H1 (cell line): ENCODE measurements around the gene ASXL2. TPM values are rescaled to one million over a fixed set of nuclear protein-coding genes. Genes with fewer than 3 reads are reported as not detected.

Experiments
- CTCF ChIA-PET: fragments of 300-600 bp; sonication (Branson Sonifier 250); formaldehyde crosslinking; loops from one replicate; lab custom pipeline; 2021; ENCODE audit not compliant: partially characterized antibody; lab: Charles Lee
- POLR2A ChIA-PET: fragments of 300-600 bp; sonication (Branson Sonifier 250); formaldehyde crosslinking; loops from one replicate; lab custom pipeline; 2021; ENCODE audit warnings: inconsistent platforms; ENCODE audit not compliant: partially characterized antibody; lab: Charles Lee
- DNase-seq, 2 experiments: peaks; one replicate each; pipeline versions ENCODE4 v3.0.0 to v3.0.0-alpha.2; 2010 to 2022; ENCODE audit warnings: low spot score in 2 of 2, low read depth in 1 of 2, mixed read lengths in 1 of 2
- FAIRE-seq: peaks from 2 replicates; lab custom pipeline; 2011; peaks lifted over from hg19 to GRCh38; lab: Jason Lieb, UNC
- H2AFZ ChIP-seq: 2 replicates; pipeline ENCODE4 v1.8.1; 2012; ENCODE audit warnings: low read length, inconsistent platforms
- H2AK5ac ChIP-seq: 2 replicates; pipeline ENCODE4 v1.6.1; 2013; ENCODE audit warnings: low read depth, low read length
- H2BK120ac ChIP-seq: replicated peaks from 2 replicates; pipeline ENCODE3; 2013; ENCODE audit warnings: low read depth, low read length, inconsistent platforms
- H2BK12ac ChIP-seq: 2 replicates; pipeline ENCODE4 v1.6.1; 2013; ENCODE audit warnings: low read depth, low read length
- H2BK15ac ChIP-seq: 2 replicates; pipeline ENCODE4 v1.6.1; 2013; ENCODE audit warnings: low read length
- H2BK20ac ChIP-seq: 2 replicates; pipeline ENCODE4 v1.6.1; 2013; ENCODE audit warnings: low read length
- H2BK5ac ChIP-seq: 2 replicates; pipeline ENCODE4 v1.6.1; 2013; ENCODE audit warnings: low read depth, low read length
- H3K14ac ChIP-seq: 2 replicates; pipeline ENCODE4 v1.6.1; 2013; ENCODE audit warnings: inconsistent platforms; ENCODE audit not compliant: insufficient read length
- H3K18ac ChIP-seq: 2 replicates; pipeline ENCODE4 v1.6.1; 2013; ENCODE audit warnings: low read length; ENCODE audit errors: extremely low read depth
- H3K23ac ChIP-seq: 2 replicates; pipeline ENCODE4 v1.6.1; 2013; ENCODE audit warnings: inconsistent platforms; ENCODE audit not compliant: insufficient read length
- H3K23me2 ChIP-seq: 2 replicates; pipeline ENCODE4 v1.6.1; 2013; ENCODE audit warnings: low read depth, low read length
- H3K27ac ChIP-seq: 2 replicates; pipeline ENCODE4 v1.6.1; 2011; ENCODE audit warnings: low read depth, low read length, inconsistent platforms
- H3K27me3 ChIP-seq, 4 experiments: replicated peaks in 1 of 4; 1 replicate in 1 of 4; 2 replicates in 3 of 4; pipeline versions ENCODE4 v1.6.1 to v1.8.1; 2011 to 2013; ENCODE audit warnings: low read length in 3 of 4, mild to moderate bottlenecking in 3 of 4, inconsistent platforms in 2 of 4, mixed read lengths in 2 of 4, moderate library complexity in 1 of 4; ENCODE audit not compliant: control insufficient read depth in 3 of 4, insufficient read depth in 3 of 4; ENCODE audit errors: extremely low read depth in 1 of 4
- H3K36me3 ChIP-seq, 4 experiments: 2 replicates each; pipeline versions ENCODE4 v1.6.1 to v1.8.1; 2011 to 2013; ENCODE audit warnings: mild to moderate bottlenecking in 4 of 4, low read length in 3 of 4, moderate library complexity in 2 of 4, control low read depth in 1 of 4, inconsistent platforms in 1 of 4; ENCODE audit not compliant: insufficient read depth in 4 of 4, control insufficient read depth in 2 of 4
- H3K4ac ChIP-seq: replicated peaks from 2 replicates; pipeline ENCODE3; 2013; ENCODE audit warnings: low read length, low read depth, mixed read lengths, inconsistent platforms; ENCODE audit not compliant: insufficient read length
- H3K4me1 ChIP-seq, 4 experiments: replicated peaks in 1 of 4; 1 replicate in 1 of 4; 2 replicates in 3 of 4; pipeline versions ENCODE4 v1.6.1 to v1.8.1; 2011 to 2013; ENCODE audit warnings: low read length in 3 of 4, inconsistent platforms in 2 of 4, mixed read lengths in 1 of 4; ENCODE audit not compliant: insufficient read depth in 4 of 4, control insufficient read depth in 3 of 4
- H3K4me2 ChIP-seq, 2 experiments: 2 replicates each; pipeline versions ENCODE4 v1.6.1 to v1.8.1; 2011 to 2013; ENCODE audit warnings: low read depth in 2 of 2, low read length in 2 of 2, control low read depth in 1 of 2, inconsistent platforms in 1 of 2, mild to moderate bottlenecking in 1 of 2; ENCODE audit not compliant: insufficient read depth in 1 of 2
- H3K4me3 ChIP-seq, 4 experiments: fragments of 200-600, 300-600 bp in 1 of 4; sonication (generic), shearing (Covaris generic), sonication (Bioruptor Twin) in 1 of 4; 2 replicates each; pipeline versions ENCODE4 v1.5.1 to v1.8.1; 2011 to 2016; ENCODE audit warnings: low read length in 4 of 4, low read depth in 3 of 4, control low read depth in 2 of 4, inconsistent platforms in 2 of 4, mild to moderate bottlenecking in 2 of 4, mixed read lengths in 1 of 4, moderate library complexity in 1 of 4; ENCODE audit not compliant: insufficient read depth in 2 of 4; ENCODE audit errors: extremely low read depth in 1 of 4
- H3K56ac ChIP-seq: replicated peaks from 2 replicates; pipeline ENCODE3; 2013; ENCODE audit warnings: low read depth, mild to moderate bottlenecking, mixed read lengths, low read length, inconsistent platforms; ENCODE audit not compliant: insufficient read length
- H3K79me1 ChIP-seq: 2 replicates; pipeline ENCODE4 v1.6.1; 2013; ENCODE audit warnings: low read depth, low read length, control low read depth
- H3K79me2 ChIP-seq, 2 experiments: 2 replicates each; pipeline versions ENCODE4 v1.6.1 to v1.8.1; 2012 to 2013; ENCODE audit warnings: low read length in 2 of 2, mild to moderate bottlenecking in 2 of 2, inconsistent platforms in 1 of 2; ENCODE audit not compliant: insufficient read depth in 2 of 2, control insufficient read depth in 1 of 2
- H3K9ac ChIP-seq, 4 experiments: replicated peaks in 1 of 4; 1 replicate in 1 of 4; 2 replicates in 3 of 4; pipeline versions ENCODE4 v1.6.1 to v1.8.1; 2011 to 2013; ENCODE audit warnings: low read depth in 3 of 4, low read length in 3 of 4, control low read depth in 2 of 4, mild to moderate bottlenecking in 2 of 4, moderate library complexity in 2 of 4, inconsistent platforms in 1 of 4; ENCODE audit errors: extremely low read depth in 1 of 4
- H3K9me3 ChIP-seq, 2 experiments: 2 replicates each; pipeline versions ENCODE4 v1.6.1 to v1.8.1; 2012 to 2013; ENCODE audit warnings: mild to moderate bottlenecking in 2 of 2, moderate library complexity in 2 of 2, control low read depth in 1 of 2, inconsistent platforms in 1 of 2, low read depth in 1 of 2, low read length in 1 of 2, mixed read lengths in 1 of 2; ENCODE audit not compliant: insufficient read depth in 2 of 2
- H4K20me1 ChIP-seq, 2 experiments: replicated peaks in 1 of 2; 2 replicates each; pipeline versions ENCODE3 to v1.8.1; 2011 to 2013; ENCODE audit warnings: inconsistent platforms in 2 of 2, low read length in 2 of 2, mild to moderate bottlenecking in 1 of 2; ENCODE audit not compliant: insufficient read depth in 2 of 2, control insufficient read depth in 1 of 2
- H4K5ac ChIP-seq: 2 replicates; pipeline ENCODE4 v1.6.1; 2013; ENCODE audit warnings: low read length, low read depth, mixed read lengths, inconsistent platforms; ENCODE audit not compliant: insufficient read length
- H4K8ac ChIP-seq: 2 replicates; pipeline ENCODE4 v1.8.0; 2013; ENCODE audit warnings: mild to moderate bottlenecking, moderate library complexity, low read length, inconsistent platforms; ENCODE audit not compliant: insufficient read depth; ENCODE audit errors: extremely low read depth
- H4K91ac ChIP-seq: replicated peaks from 2 replicates; pipeline ENCODE3; 2013; ENCODE audit warnings: low read length, mixed read lengths, inconsistent platforms; ENCODE audit not compliant: insufficient read length
- SP4 ChIP-seq: IDR thresholded peaks from 2 replicates; pipeline ENCODE4 v1.6.1; 2012; ENCODE audit warnings: low read length, inconsistent platforms
- SUZ12 ChIP-seq: fragments of 200-600 bp; sonication (generic); IDR thresholded peaks from 2 replicates; pipeline ENCODE4 v1.6.1; 2012; ENCODE audit warnings: mild to moderate bottlenecking, inconsistent platforms, low read length, moderate library complexity, mixed read lengths
- polyA plus RNA-seq, 7 experiments: library from polyadenylated mRNA; depleted of rRNA in 3 of 7; stranded (reverse) in 5 of 7; unstranded in 2 of 7; fragments of >200 nt in 5 of 7; fragments of 200-250 nt in 2 of 7; gene quantifications; 1 replicate in 5 of 7; 2 replicates in 1 of 7; 4 replicates in 1 of 7; pipeline versions ENCODE4 v1.2.1 to v1.2.3, GENCODE V29; 2011 to 2013; ENCODE audit warnings: missing spikeins in 2 of 7, mixed read lengths in 2 of 7
- total RNA-seq: library from RNA; stranded (reverse); fragmentation: NEBNext Ultra II Directional; extraction: Animal tissue kit (Norgen Biotek cat#: 25700); gene quantifications from 2 replicates; pipeline ENCODE4 v1.2.1, GENCODE V29; 2021

Gene ASXL2
- total and polyA plus RNA-seq, 2 of the 8 experiments (the other 6 are each of a cell fraction or from before 2014, with no cell fraction given) = 7.2 to 41.3 TPM

GRCh38 chr2:25698752-25699151 is 179.5 kb downstream of the ASXL2 start:
- no peak overlapping the region; the same call in 1 of the 2 replicates for H2BK15ac ChIP-seq
- no peak overlapping the region for H3K23ac ChIP-seq
- H2BK5ac ChIP-seq = no peak overlapping the region
- peaks cover 0 to 12% (median 6%) of the 10 kb centered on the region in 4 experiments; a peak in 6 of 7 replicates for H3K4me1 ChIP-seq
- FAIRE-seq (no peak), DNase-seq (no peak)
- H4K8ac ChIP-seq = no peak overlapping the region
- H4K5ac ChIP-seq = no peak overlapping the region
- H3K27me3 ChIP-seq = peaks cover 0 to 8% (median under 1%) of the 10 kb centered on the region in 4 experiments; a peak in 2 of 7 replicates
- H2AK5ac ChIP-seq = no peak overlapping the region
- H3K79me2 ChIP-seq = no peaks in the 10 kb centered on the region
- no peak overlapping the region for H3K4ac ChIP-seq
- no peaks in the 10 kb centered on the region for H3K79me1 ChIP-seq
- H4K20me1 ChIP-seq = no peaks in the 10 kb centered on the region
- no peak overlapping the region for H3K4me3 ChIP-seq
- ChIA-PET CTCF (interaction anchor here (0.6 to 6.8 kb wide), 11 partner anchors 10 to 243 kb away, joined by 3 to 110 read pairs (median 26); partner anchors contain the start of gene DTNB), POLR2A (interaction anchor here (0.9 to 1.3 kb wide), 4 partner anchors 10 to 176 kb away, joined by 3 to 4 read pairs (median 3); no protein-coding TSS in a partner anchor)
- H2BK20ac ChIP-seq = no peak overlapping the region
- no peaks in the 10 kb centered on the region; the same call in 1 of the 2 replicates for H3K23me2 ChIP-seq
- no peaks in the 10 kb centered on the region for H3K36me3 ChIP-seq
- no peak overlapping the region for H2BK120ac ChIP-seq
- no peak overlapping the region for H3K27ac ChIP-seq
- no peak overlapping the region for H3K18ac ChIP-seq
- H3K9ac ChIP-seq = no peak overlapping the region
- H3K14ac ChIP-seq = no peak overlapping the region
- no peaks in the 10 kb centered on the region for H3K9me3 ChIP-seq
- peak overlapping the region; percentile 17; the same call in 1 of the 2 replicates for H2BK12ac ChIP-seq
- H3K4me2 ChIP-seq = peak overlapping the region in 1 of 2 experiments; percentile 82; a peak in 1 of 4 replicates
- TF ChIP-seq SP4 = no peak
- 0 out of 2 replicates have a peak, but pooled peaks have one; percentile 6 for TF ChIP-seq SUZ12
- H2AFZ ChIP-seq = no peak overlapping the region
- no peak overlapping the region for H4K91ac ChIP-seq
- no peak overlapping the region for H3K56ac ChIP-seq
